SK-N-SH (cell line): Measurements from ENCODE around the gene BMX. TPM values are rescaled to one million over a fixed set of nuclear protein-coding genes. Genes with fewer than 3 reads are reported as not detected.

Source experiments
- CTCF ChIA-PET: fragments of 300-600, 350-600 bp; formaldehyde crosslinking; extraction: SDS; loops from one replicate; lab custom pipeline; 2021; lab: Yijun Ruan, JAX
- POLR2A ChIA-PET: fragments of 350-600 bp; sonication (Branson Sonifier 250); formaldehyde crosslinking; extraction: SDS; loops from one replicate; lab custom pipeline; 2020; ENCODE audit warnings: antibody characterized with exemption, inconsistent platforms; lab: Yijun Ruan, JAX
- DNase-seq: peaks from one replicate; pipeline ENCODE4 v3.0.0; 2012
- H2AFZ ChIP-seq: fragments of 200-600 bp; sonication (generic); 2 replicates; pipeline ENCODE4 v1.8.1; 2016; ENCODE audit warnings: antibody characterized with exemption, mild to moderate bottlenecking, low read depth
- H3F3A ChIP-seq: fragments of 200-600 bp; sonication (generic); replicated peaks from 2 replicates; pipeline ENCODE3; 2016; ENCODE audit warnings: antibody characterized with exemption, mild to moderate bottlenecking; ENCODE audit not compliant: insufficient read depth
- H3K27ac ChIP-seq, 2 experiments: fragments of 200-500 bp in 1 of 2; fragments of 200-600 bp in 1 of 2; sonication (Bioruptor generic) in 1 of 2; sonication (generic), shearing (Covaris generic) in 1 of 2; 2 replicates each; pipeline versions ENCODE4 v1.5.1 to v1.6.1; 2014 to 2016; ENCODE audit warnings: low read depth in 2 of 2, inconsistent platforms in 1 of 2, low read length in 1 of 2, mild to moderate bottlenecking in 1 of 2, mixed read lengths in 1 of 2
- H3K27me3 ChIP-seq: fragments of 200-600 bp; sonication (generic), shearing (Covaris generic); 2 replicates; pipeline ENCODE4 v1.6.1; 2016; ENCODE audit warnings: mixed run types; ENCODE audit not compliant: insufficient read depth
- H3K36me3 ChIP-seq, 2 experiments: fragments of 200-500 bp in 1 of 2; fragments of 200-600 bp in 1 of 2; sonication (Bioruptor generic) in 1 of 2; sonication (generic) in 1 of 2; replicated peaks in 1 of 2; 2 replicates each; pipeline versions ENCODE3 to v1.5.1; 2014 to 2016; ENCODE audit warnings: low read length in 1 of 2, mild to moderate bottlenecking in 1 of 2; ENCODE audit not compliant: insufficient read depth in 2 of 2, control insufficient read depth in 1 of 2
- H3K4me1 ChIP-seq, 2 experiments: fragments of 200-500 bp in 1 of 2; fragments of 200-600 bp in 1 of 2; sonication (Bioruptor generic) in 1 of 2; sonication (generic), shearing (Covaris generic) in 1 of 2; 2 replicates each; pipeline versions ENCODE4 v1.5.1 to v1.6.1; 2014 to 2016; ENCODE audit warnings: low read depth in 1 of 2, low read length in 1 of 2, mixed run types in 1 of 2; ENCODE audit not compliant: insufficient read depth in 2 of 2, control insufficient read depth in 1 of 2
- H3K4me2 ChIP-seq: fragments of 200-600 bp; sonication (generic), shearing (Covaris generic); 2 replicates; pipeline ENCODE4 v1.6.1; 2017; ENCODE audit warnings: mixed run types
- H3K4me3 ChIP-seq, 2 experiments: fragments of 200-500 bp in 1 of 2; fragments of 200-600 bp in 1 of 2; sonication (Bioruptor generic) in 1 of 2; sonication (generic), shearing (Covaris generic) in 1 of 2; 2 replicates each; pipeline versions ENCODE4 v1.5.1 to v1.8.1; 2014 to 2016; ENCODE audit warnings: low read depth in 2 of 2, inconsistent platforms in 1 of 2, low read length in 1 of 2, mild to moderate bottlenecking in 1 of 2, mixed read lengths in 1 of 2, moderate library complexity in 1 of 2
- H3K79me2 ChIP-seq: fragments of 200-600 bp; sonication (generic); 2 replicates; pipeline ENCODE4 v1.8.1; 2017; ENCODE audit warnings: mild to moderate bottlenecking; ENCODE audit not compliant: insufficient read depth
- H3K9ac ChIP-seq: fragments of 200-600 bp; sonication (generic); 2 replicates; pipeline ENCODE4 v1.6.1; 2017; ENCODE audit warnings: mixed run types
- H3K9me2 ChIP-seq: fragments of 200-600 bp; sonication (generic); 2 replicates; pipeline ENCODE4 v1.6.1; 2017; ENCODE audit warnings: mixed run types
- H3K9me3 ChIP-seq: fragments of 200-600 bp; sonication (generic); 2 replicates; pipeline ENCODE4 v1.6.1; 2017; ENCODE audit warnings: mixed run types, mild to moderate bottlenecking, moderate library complexity
- H4K20me1 ChIP-seq: fragments of 200-600 bp; sonication (generic); 2 replicates; pipeline ENCODE4 v1.6.1; 2017; ENCODE audit warnings: mild to moderate bottlenecking, mixed run types; ENCODE audit not compliant: insufficient read depth
- ELF1 ChIP-seq: IDR thresholded peaks from 2 replicates; pipeline ENCODE4 v1.4.0; 2012
- EP300 ChIP-seq, 2 experiments: IDR thresholded peaks; 2 replicates each; pipeline versions ENCODE4 v1.4.0 to v1.6.1; 2012; ENCODE audit warnings: borderline replicate concordance in 1 of 2, low read depth in 1 of 2, low read length in 1 of 2
- EZH2phosphoT487 ChIP-seq: fragments of 200-600 bp; sonication (generic); IDR thresholded peaks from 2 replicates; pipeline ENCODE4 v1.6.1; 2017; ENCODE audit warnings: low read depth, mixed run types, mild to moderate bottlenecking, antibody characterized with exemption, moderate library complexity, borderline replicate concordance
- JUND ChIP-seq: IDR thresholded peaks from 2 replicates; pipeline ENCODE4 v1.4.0; 2012
- MAX ChIP-seq: IDR thresholded peaks from 2 replicates; pipeline ENCODE4 v1.4.0; 2012; ENCODE audit warnings: low read depth
- MEF2A ChIP-seq: IDR thresholded peaks from 2 replicates; pipeline ENCODE4 v1.4.0; 2012; ENCODE audit warnings: low read depth, borderline replicate concordance
- NRF1 ChIP-seq: IDR thresholded peaks from 2 replicates; pipeline ENCODE4 v1.6.1; 2012; ENCODE audit warnings: low read depth, mild to moderate bottlenecking, low read length
- RAD21 ChIP-seq: IDR thresholded peaks from 2 replicates; pipeline ENCODE4 v1.6.1; 2012; ENCODE audit warnings: mild to moderate bottlenecking, low read length
- RXRA ChIP-seq: IDR thresholded peaks from 2 replicates; pipeline ENCODE4 v1.4.0; 2012; ENCODE audit warnings: low read depth, mild to moderate bottlenecking, borderline replicate concordance
- SIN3A ChIP-seq: IDR thresholded peaks from 2 replicates; pipeline ENCODE4 v1.6.1; 2012; ENCODE audit warnings: low read depth, mild to moderate bottlenecking, low read length, moderate library complexity, borderline replicate concordance
- TAF1 ChIP-seq: IDR thresholded peaks from 2 replicates; pipeline ENCODE4 v1.6.1; 2012; ENCODE audit warnings: low read depth, mild to moderate bottlenecking, low read length, moderate library complexity, borderline replicate concordance
- TCF12 ChIP-seq: IDR thresholded peaks from 2 replicates; pipeline ENCODE4 v1.4.0; 2012
- YY1 ChIP-seq: IDR thresholded peaks from 2 replicates; pipeline ENCODE4 v1.4.0; 2012; ENCODE audit warnings: low read depth, mild to moderate bottlenecking
- WGBS: methylation state at CpG from one replicate; pipeline ENCODE4 v1.1.6; 2017; ENCODE audit warnings: low lambda C conversion rate; 5-methylcytosine and 5-hydroxymethylcytosine counted together
- polyA plus RNA-seq, 3 experiments: library from polyadenylated mRNA; depleted of rRNA; stranded (reverse); fragments of >200 nt; gene quantifications; 2 replicates each; pipeline ENCODE4 v1.2.3, GENCODE V29; 2012

BMX gene
- polyA plus RNA-seq, 1 of the 3 experiments (the other 2 are of a cell fraction): not detected

GRCh38 chrX:15549189-15550012 is 48.8 kb downstream of the BMX start (continued):
- no peak for TF ChIP-seq MEF2A
- TF ChIP-seq, all 33 proteins: peak for 0

- Histone ChIP-seq H3K4me3 (no peak overlapping the region), H3K4me1 (no peaks in the 10 kb centered on the region), H3K27me3 (peaks cover 16% of the 10 kb centered on the region), H3K79me2 (no peaks in the 10 kb centered on the region), H3F3A (no peaks in the 10 kb centered on the region), H3K9me3 (no peaks in the 10 kb centered on the region), H4K20me1 (no peaks in the 10 kb centered on the region), H3K9ac (no peak overlapping the region), H3K4me2 (no peak overlapping the region), H3K36me3 (no peaks in the 10 kb centered on the region), H2AFZ (no peak overlapping the region), H3K9me2 (no peaks in the 10 kb centered on the region), H3K27ac (no peak overlapping the region)
- CTCF ChIA-PET: interaction anchor here (1.8 kb wide), 1 partner anchor 210 kb away, joined by 5 read pairs; no protein-coding TSS in a partner anchor
- TF ChIP-seq EZH2phosphoT487 (no peak), ELF1 (no peak), RXRA (no peak), RAD21 (no peak), NRF1 (no peak), JUND (no peak), TCF12 (no peak), MAX (no peak), EP300 (IDR thresholded peaks at IDR 0.05; ENCODE audit: borderline replicate concordance in 1 of 2, low read depth in 1 of 2, low read length in 1 of 2) (no peak), YY1 (no peak), SIN3A (no peak), TAF1 (no peak)
- POLR2A ChIA-PET: no interaction called here
- DNase-seq: no peak
- WGBS: 45% methylated on average over 3 of the region's 3 CpGs
Measured at GRCh38 chrX:15559227-15559626, 58.6 kb downstream of the BMX start.

- no peaks in the 10 kb centered on the region for H3K36me3 ChIP-seq
- 22% methylated on average over 3 of the region's 3 CpGs for WGBS
- no peak overlapping the region for H3K4me3 ChIP-seq
- TF ChIP-seq SIN3A: no peak
- no peak overlapping the region for H3K27ac ChIP-seq
- H3F3A ChIP-seq: no peaks in the 10 kb centered on the region
- DNase-seq: no peak
- CTCF ChIA-PET: interaction anchor here (1.8 kb wide), 1 partner anchor 212 kb away, joined by 5 read pairs; no protein-coding TSS in a partner anchor
- H3K9me2 ChIP-seq: no peaks in the 10 kb centered on the region
- POLR2A ChIA-PET: no interaction called here
- peaks cover 16% of the 10 kb centered on the region for H3K27me3 ChIP-seq
- no peak overlapping the region for H3K4me2 ChIP-seq
- H4K20me1 ChIP-seq: no peaks in the 10 kb centered on the region
- peaks cover 0 to 3% of the 10 kb centered on the region in 2 experiments; a peak in 1 of 4 replicates for H3K4me1 ChIP-seq
- no peak overlapping the region for H2AFZ ChIP-seq
- H3K79me2 ChIP-seq: no peaks in the 10 kb centered on the region
- no peak overlapping the region for H3K9ac ChIP-seq
- H3K9me3 ChIP-seq: no peaks in the 10 kb centered on the region
Measured at GRCh38 chrX:15560924-15561323, 60.3 kb downstream of the BMX start.
